GM21825 (cell line): ENCODE measurements around the gene TWF2.
"Not testable (repeated sequence)": the region's sequence is repeated elsewhere in the genome, so short reads cannot be mapped to it uniquely, and the experiment has no call there.

Source experiments
- ATAC-seq: cut with Tn5 transposase; IDR thresholded peaks from one replicate; pipeline ENCODE4 v1.9.1; 2021; ENCODE audit warnings: mild to moderate bottlenecking, moderate library complexity; ENCODE audit not compliant: unreplicated experiment

TWF2 gene

GRCh38 chr3:52238761-52239701 is at the start of gene TWF2:
TWF2 (minus strand) TSS chr3:52239158; CDS start chr3:52239016, 142 bp downstream.
- peak; percentile 69 for ATAC-seq

GRCh38 chr3:52288674-52289073 is 49.7 kb upstream of the TWF2 start:
- no peak for ATAC-seq

- ATAC-seq: no peak
These were observed 47.8 kb upstream of the TWF2 start for GRCh38 chr3:52286777-52287110.

DNA sequence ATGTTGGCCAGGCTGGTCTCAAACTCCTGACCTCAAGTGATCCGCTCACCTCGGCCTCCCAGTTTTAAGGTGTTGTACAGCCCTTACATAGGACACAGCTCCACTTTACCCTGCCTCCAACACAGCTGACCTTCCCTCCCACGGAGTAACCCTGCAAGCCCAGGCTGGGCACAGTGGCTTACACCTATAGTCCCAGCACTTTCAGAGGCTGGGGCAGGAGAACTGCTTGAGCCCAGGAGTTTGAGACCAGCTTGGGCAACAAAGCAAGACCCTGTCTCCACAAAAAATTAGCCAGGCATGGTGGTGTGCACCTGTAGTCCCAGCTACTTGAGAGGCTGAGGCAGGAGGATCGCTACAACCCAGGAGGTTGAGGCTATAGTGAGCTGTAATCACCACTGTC is 45.1 kb upstream of the TWF2 start:
- ATAC-seq: not testable (repeated sequence)

DNA sequence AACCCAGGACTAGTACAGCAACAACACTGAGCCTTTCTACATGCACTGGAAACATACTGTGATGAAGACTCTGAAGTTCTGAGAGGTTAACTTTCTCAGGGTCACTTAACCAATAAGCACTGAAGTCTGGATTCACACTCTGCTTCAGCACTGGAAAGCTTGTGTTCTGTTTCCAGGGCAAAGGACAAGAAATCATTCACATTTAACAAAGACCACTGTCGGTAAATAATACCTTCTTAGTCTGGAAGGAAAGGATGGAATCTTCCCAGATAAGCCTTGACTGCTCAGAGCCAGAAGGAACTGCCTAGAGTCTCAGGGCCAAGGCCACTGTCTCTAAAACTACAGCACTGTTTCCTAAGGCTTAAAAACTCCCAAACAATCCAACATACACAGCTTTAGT is 44.3 kb upstream of the TWF2 start:
- ATAC-seq: no peak

GRCh38 chr3:52281981-52282801 is 43.2 kb upstream of the TWF2 start:
- ATAC-seq: no peak

DNA sequence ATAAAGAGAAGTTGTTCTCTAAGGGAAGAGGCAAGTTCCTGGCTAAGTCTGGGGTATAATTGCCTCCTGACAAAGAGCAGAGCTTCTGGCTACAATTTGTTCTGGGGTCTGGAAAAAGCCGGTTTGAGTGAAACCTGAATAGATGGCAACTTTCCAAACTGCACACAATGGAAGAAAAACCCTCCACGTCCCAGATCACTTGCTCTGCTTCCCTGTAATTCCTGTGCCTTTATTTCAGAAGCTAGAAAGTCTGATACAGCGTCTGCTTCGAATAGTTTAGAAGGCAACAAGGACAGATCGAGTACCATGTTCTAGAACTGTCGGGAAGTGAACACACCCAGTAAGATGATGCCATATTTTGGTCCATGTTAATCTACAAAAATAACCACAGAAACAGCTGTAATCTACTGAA is 41.1 kb upstream of the TWF2 start:
- no peak for ATAC-seq

GRCh38 chr3:52279596-52279995 is 40.6 kb upstream of the TWF2 start:
- ATAC-seq: no peak

- peak; percentile 73 for ATAC-seq
These were observed 39.6 kb upstream of the TWF2 start, which contains the start of gene WDR82 for GRCh38 chr3:52278510-52279069. WDR82 (minus strand) TSS chr3:52278649; CDS start chr3:52278361, 288 bp downstream.

DNA sequence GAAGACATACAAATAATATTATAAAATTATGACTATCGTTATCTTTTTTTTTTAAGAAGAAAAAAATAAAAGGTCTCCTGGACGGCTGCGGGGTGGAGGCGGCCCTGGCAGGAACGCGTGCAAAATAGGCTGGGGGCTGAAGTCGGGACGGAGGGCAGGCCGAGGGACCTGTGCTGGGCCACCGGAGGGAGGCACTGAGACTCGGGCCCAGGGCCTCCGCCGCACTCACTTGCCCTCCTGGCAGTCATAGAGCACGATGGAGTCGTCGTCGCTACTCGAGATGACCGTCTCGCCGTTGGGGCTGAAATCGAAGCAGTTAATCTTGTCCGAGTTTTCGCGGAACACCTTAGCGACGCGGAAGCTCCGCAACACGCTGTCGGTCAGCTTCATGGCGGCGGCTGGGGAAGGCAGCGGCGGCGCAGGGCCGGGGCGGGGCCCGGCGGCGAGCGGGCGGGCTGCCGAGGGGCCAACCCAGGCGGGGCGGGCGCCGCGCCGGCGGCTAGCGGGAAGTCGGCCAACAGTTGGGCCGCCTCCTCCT is 39.1 kb upstream of the TWF2 start:
- peak; percentile 50 for ATAC-seq

- peak; percentile 39 for ATAC-seq
These were observed 38.4 kb upstream of the TWF2 start for GRCh38 chr3:52277071-52277964.

DNA sequence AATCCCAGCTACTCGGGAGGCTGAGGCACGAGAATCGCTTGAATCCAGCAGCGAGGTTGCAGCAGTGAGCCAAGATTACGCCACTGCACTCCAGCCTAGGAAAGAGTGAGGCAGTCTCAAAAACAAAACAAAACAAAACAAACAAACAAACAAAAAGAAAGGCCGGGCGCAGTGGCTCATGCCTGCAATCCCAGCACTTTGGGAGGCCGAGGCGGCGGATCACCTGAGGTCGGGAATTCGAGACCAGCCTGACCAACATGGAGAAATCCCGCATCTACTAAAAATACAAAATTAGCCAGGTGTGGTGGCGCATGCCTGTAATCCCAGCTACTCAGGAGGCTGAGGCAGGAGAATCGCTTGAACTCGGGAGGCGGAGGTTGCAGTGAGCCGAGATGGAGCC is 35.8 kb upstream of the TWF2 start:
- not testable (repeated sequence) for ATAC-seq

- no peak for ATAC-seq
These were observed 33.9 kb upstream of the TWF2 start for GRCh38 chr3:52272831-52273230.

DNA sequence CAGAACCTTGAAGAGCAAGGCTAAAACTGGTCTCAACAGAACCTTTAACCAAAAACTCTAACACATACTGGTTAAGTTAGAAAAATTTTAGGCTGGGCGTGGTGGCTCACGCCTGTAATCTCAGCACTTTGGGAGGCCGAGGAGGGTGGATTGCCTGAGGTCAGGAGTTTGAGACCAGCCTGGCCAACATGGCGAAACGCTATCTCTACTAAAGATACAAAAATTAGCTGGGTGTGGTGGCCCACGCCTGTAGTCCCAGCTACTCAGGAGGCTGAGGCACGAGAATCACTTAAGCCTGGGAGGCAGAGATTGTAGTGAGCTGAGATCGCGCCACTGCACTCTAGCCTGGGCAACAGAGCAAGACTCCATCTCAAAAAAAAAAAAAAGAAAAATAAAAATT is 33.2 kb upstream of the TWF2 start:
- not testable (repeated sequence) for ATAC-seq

DNA sequence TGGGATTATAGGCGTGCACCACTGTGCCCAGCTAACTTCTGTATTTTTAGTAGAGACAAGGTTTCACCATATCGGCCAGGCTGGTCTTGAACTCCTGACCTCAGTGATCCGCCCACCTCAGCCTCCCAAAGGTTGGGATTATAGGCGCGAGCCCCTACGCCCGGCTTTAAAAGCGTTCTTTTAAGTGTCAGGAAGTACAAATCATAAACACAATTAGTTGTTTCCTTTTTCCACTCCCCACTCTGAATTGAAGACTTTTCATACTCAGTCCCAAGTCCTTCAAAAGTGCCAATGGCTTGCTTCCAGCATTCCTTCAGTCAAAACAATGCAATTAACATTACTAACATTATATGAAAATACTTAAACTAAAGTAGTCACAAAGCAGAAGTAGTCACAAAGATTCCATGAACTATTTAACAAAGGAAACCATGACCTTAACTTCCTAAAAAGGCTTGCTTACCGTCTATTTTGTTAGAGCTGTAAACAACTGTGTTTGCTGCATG is 31.3 kb upstream of the TWF2 start:
- no peak for ATAC-seq

DNA sequence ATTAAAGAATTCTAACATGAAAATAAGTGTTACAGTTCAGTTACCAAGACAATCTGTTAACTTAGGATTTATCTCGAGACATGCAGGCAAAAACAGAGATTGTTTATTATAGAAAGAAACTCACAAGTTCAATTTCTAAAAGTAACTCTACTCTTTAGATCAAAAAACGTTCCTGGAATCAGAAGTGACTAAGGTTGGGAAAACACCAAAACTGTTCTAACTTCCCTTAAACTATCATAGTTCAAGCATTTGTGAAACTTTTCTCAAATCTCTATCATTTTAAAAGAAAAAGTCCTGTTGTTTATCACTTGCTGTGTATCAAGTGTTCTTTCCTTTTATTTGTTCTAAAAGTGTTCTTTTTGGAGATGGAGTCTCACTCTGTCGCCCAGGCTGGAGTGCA is 30.8 kb upstream of the TWF2 start:
- ATAC-seq: no peak

- ATAC-seq: no peak
These were observed 29.1 kb upstream of the TWF2 start for GRCh38 chr3:52268036-52268435.

DNA sequence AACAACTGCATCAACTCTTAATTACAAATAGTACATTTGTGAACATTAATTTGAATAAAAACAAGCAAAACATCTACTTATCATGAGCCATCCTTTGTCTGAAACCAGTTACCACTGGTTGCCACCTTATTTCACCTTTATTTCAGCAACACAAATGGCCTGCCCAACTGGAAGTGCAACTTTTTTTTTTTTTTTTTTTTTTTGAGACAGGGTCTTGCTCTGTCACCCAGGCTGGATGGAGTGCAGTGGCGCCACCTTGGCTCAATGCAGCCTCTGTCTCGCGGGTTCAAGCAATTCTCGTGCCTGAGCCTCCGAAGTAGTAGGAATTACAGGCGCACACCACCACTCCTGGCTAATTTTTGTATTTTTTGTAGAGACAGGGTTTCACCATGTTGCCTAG is 26.4 kb upstream of the TWF2 start:
- ATAC-seq: no peak

DNA sequence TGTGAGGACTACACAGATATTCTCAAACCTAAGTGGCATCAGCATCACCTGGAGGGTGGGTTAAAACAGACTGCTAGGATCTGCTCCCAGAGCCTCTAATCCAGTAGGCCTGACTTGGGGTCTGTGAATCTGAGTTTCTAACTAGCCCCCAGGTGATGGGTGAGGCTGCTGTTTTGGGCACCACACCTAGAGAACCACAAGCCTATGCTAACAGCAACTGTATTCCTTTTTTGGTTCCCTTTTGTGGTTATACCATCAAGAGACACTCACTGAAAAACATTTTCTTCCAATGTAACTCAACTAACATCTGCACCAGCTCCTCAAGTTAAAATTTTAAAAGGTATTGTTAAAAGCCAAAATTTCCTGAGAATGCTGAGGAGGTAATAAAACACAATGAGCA is 23.5 kb upstream of the TWF2 start:
- no peak for ATAC-seq

DNA sequence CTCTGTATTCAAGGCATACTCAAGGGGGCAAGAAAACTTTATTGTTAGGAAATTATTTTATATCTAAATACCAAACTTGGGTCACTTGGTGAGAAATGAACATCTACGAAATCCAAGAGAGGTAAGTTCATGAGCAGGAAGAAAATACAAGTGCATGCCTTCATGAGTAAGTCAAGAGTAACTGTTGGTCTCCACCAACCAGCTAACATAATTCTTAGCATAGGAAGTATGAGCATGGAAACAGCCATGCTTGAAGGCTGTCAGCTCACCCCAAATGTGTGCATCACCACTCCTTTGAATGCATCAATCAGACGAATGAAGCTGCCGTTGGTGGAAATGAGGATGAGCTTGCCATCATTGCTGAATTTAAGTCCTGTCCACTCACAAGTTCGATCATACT is 20.5 kb upstream of the TWF2 start:
- no peak for ATAC-seq
